Measurements from ENCODE around the gene OSBPL6.

- TF ChIP-seq, protein P1, sequence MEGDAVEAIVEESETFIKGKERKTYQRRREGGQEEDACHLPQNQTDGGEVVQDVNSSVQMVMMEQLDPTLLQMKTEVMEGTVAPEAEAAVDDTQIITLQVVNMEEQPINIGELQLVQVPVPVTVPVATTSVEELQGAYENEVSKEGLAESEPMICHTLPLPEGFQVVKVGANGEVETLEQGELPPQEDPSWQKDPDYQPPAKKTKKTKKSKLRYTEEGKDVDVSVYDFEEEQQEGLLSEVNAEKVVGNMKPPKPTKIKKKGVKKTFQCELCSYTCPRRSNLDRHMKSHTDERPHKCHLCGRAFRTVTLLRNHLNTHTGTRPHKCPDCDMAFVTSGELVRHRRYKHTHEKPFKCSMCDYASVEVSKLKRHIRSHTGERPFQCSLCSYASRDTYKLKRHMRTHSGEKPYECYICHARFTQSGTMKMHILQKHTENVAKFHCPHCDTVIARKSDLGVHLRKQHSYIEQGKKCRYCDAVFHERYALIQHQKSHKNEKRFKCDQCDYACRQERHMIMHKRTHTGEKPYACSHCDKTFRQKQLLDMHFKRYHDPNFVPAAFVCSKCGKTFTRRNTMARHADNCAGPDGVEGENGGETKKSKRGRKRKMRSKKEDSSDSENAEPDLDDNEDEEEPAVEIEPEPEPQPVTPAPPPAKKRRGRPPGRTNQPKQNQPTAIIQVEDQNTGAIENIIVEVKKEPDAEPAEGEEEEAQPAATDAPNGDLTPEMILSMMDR (optimal IDR thresholded peaks at IDR 0.05 in 1 of 3, IDR thresholded peaks at IDR 0.05 in 1 of 3, conservative IDR thresholded peaks at IDR 0.05 in 1 of 3; ENCODE audit: extremely low read depth in 1 of 3, insufficient read depth in 2 of 3, low read length in 3 of 3), result peak in 1 of 3 experiments; percentile 5
- no peak for TF ChIP-seq EZH2 (IDR thresholded peaks at IDR 0.05; ENCODE audit: low read length)
Observed at GRCh38 chr2:178258916-178259315, 64.6 kb downstream of the OSBPL6 start.

All from keratinocyte (primary cell).